PC-9 (cell line): Measurements from ENCODE around the gene DCN. TPM values are rescaled to one million over a fixed set of nuclear protein-coding genes. Genes with fewer than 3 reads are reported as not detected.

Experiments
- Bru-seq: library from RNA; stranded (reverse); fragments of 400-500 nt; gene quantifications from one replicate; lab custom pipeline; 2021; lab: Mats Ljungman, UMichigan
- BruChase-seq, 2 experiments: library from RNA; stranded (reverse); fragments of 400-500 nt; gene quantifications; one replicate each; lab custom pipeline; 2021; lab: Mats Ljungman, UMichigan
- BruUV-seq: library from RNA; stranded (reverse); fragments of 400-500 nt; replicated peaks from 2 replicates; lab custom pipeline; 2021; lab: Mats Ljungman, UMichigan
- CTCF ChIA-PET: fragments of 300-600 bp; sonication (Branson Sonifier 250); formaldehyde crosslinking; loops from one replicate; lab custom pipeline; 2022; ENCODE audit warnings: antibody characterized with exemption; lab: Charles Lee
- POLR2A ChIA-PET: fragments of 300-600 bp; sonication (Branson Sonifier 250); formaldehyde crosslinking; loops from one replicate; lab custom pipeline; 2022; ENCODE audit warnings: antibody characterized with exemption; ENCODE audit not compliant: unreplicated experiment; lab: Charles Lee
- DNase-seq, 2 experiments: peaks; one replicate each; pipeline versions ENCODE4 v3.0.0 to v3.0.0-alpha.2; 2015 to 2022; ENCODE audit warnings: mixed read lengths in 1 of 2
- H2AFZ ChIP-seq: fragments of 200-600 bp; sonication (generic); 2 replicates; pipeline ENCODE4 v1.8.1; 2017; ENCODE audit warnings: antibody characterized with exemption
- H3F3A ChIP-seq: fragments of 200-600 bp; sonication (generic); 2 replicates; pipeline ENCODE4 v1.8.1; 2017; ENCODE audit warnings: antibody characterized with exemption, mild to moderate bottlenecking, low read depth; ENCODE audit not compliant: insufficient read depth
- H3K27ac ChIP-seq: fragments of 200-600 bp; sonication (generic); 2 replicates; pipeline ENCODE4 v1.6.1; 2016; ENCODE audit warnings: mixed run types
- H3K27me3 ChIP-seq: fragments of 200-600 bp; sonication (generic); 2 replicates; pipeline ENCODE4 v1.6.1; 2016; ENCODE audit warnings: low read depth, mixed run types; ENCODE audit not compliant: insufficient read depth
- H3K36me3 ChIP-seq: fragments of 200-600 bp; sonication (generic); 2 replicates; pipeline ENCODE4 v1.6.1; 2016; ENCODE audit warnings: low read depth, mixed run types
- H3K4me1 ChIP-seq: fragments of 200-600 bp; sonication (generic); replicated peaks from 2 replicates; pipeline ENCODE4 v1.6.1; 2016; ENCODE audit warnings: mixed run types; ENCODE audit not compliant: insufficient read depth
- H3K4me2 ChIP-seq: fragments of 200-600 bp; sonication (generic); 2 replicates; pipeline ENCODE4 v1.6.1; 2017; ENCODE audit warnings: mixed run types
- H3K4me3 ChIP-seq: fragments of 200-600 bp; sonication (generic); 2 replicates; pipeline ENCODE4 v1.6.1; 2016; ENCODE audit warnings: mixed run types
- H3K79me2 ChIP-seq: fragments of 200-600 bp; sonication (generic); 2 replicates; pipeline ENCODE4 v1.6.1; 2017; ENCODE audit warnings: low read depth, mixed run types
- H3K9me2 ChIP-seq: fragments of 200-600 bp; sonication (generic); 2 replicates; pipeline ENCODE4 v1.8.1; 2017; ENCODE audit warnings: mild to moderate bottlenecking; ENCODE audit not compliant: insufficient read depth
- H3K9me3 ChIP-seq: fragments of 200-600 bp; sonication (generic); 2 replicates; pipeline ENCODE4 v1.8.1; 2016; ENCODE audit warnings: low read depth; ENCODE audit not compliant: insufficient read depth
- H4K20me1 ChIP-seq: fragments of 200-600 bp; sonication (generic); 2 replicates; pipeline ENCODE4 v1.8.1; 2017; ENCODE audit not compliant: insufficient read depth
- CTCF ChIP-seq: fragments of 200-600 bp; sonication (generic); conservative IDR thresholded peaks from 2 replicates; pipeline ENCODE4 v1.6.1; 2017; ENCODE audit warnings: mixed run types, antibody characterized with exemption, mild to moderate bottlenecking, moderate library complexity
- EZH2 ChIP-seq: fragments of 200-600 bp; sonication (generic); IDR thresholded peaks from 2 replicates; pipeline ENCODE4 v1.8.0; 2017; ENCODE audit warnings: antibody characterized with exemption, low read depth
- intact Hi-C: fragments of 100-400 bp; cut with micrococcal nuclease; formaldehyde crosslinking; loops from one replicate; pipeline ENCODE4 v1.10.0; 2022; ENCODE audit not compliant: unreplicated experiment
- long read RNA-seq: library from polyadenylated mRNA; stranded (forward); transcript quantifications from one replicate; pipeline ENCODE4 v2.0.0, GENCODE V29; 2022
- total RNA-seq: library from RNA; stranded (reverse); gene quantifications from 2 replicates; pipeline ENCODE4 v1.2.3, GENCODE V29; 2021

The DCN gene
- total RNA-seq (not detected in 2 replicates), Bru-seq, nascent RNA (percentile 2 among the genes with signal in this experiment), BruChase-seq, experiment 1, labeled RNA remaining after a 2-hour chase (not detected), BruChase-seq, experiment 2, labeled RNA remaining after a 6-hour chase (not detected)
- long read RNA-seq: 0 reads

- ChIA-PET CTCF (no interaction called here), POLR2A (no interaction called here)
- H3K27ac ChIP-seq: no peak within 1 kb of the TSS
- peak within 1 kb of the TSS; percentile 36; the same call in 1 of the 2 replicates for H2AFZ ChIP-seq
- intact Hi-C loops: no loop called here
- no peaks in the 10 kb centered on the region; the same call in 1 of the 2 replicates for H3K9me3 ChIP-seq
- H3K4me2 ChIP-seq: no peak within 1 kb of the TSS
- TF ChIP-seq CTCF (no peak), EZH2 (no peak)
- H3K4me3 ChIP-seq: no peak within 1 kb of the TSS
- H3K27me3 ChIP-seq: no peaks in the 10 kb centered on the region
- H3K79me2 ChIP-seq: no peaks in the 10 kb centered on the region
- H4K20me1 ChIP-seq: no peaks in the 10 kb centered on the region
- no TSS peak for BruUV-seq
- no peak for DNase-seq
- H3K36me3 ChIP-seq: no peaks in the 10 kb centered on the region
- H3K9me2 ChIP-seq: no peaks in the 10 kb centered on the region
- H3K4me1 ChIP-seq: no peaks in the 10 kb centered on the region
- no peaks in the 10 kb centered on the region for H3F3A ChIP-seq
These were observed at the start of gene DCN for GRCh38 chr12:91182636-91183455. Gene DCN (minus strand): TSS chr12:91182817. CDS start chr12:91178552, 4,265 bp downstream.

- no peaks in the 10 kb centered on the region for H3F3A ChIP-seq
- H3K27ac ChIP-seq: no peak overlapping the region
- no peaks in the 10 kb centered on the region for H4K20me1 ChIP-seq
- H3K9me2 ChIP-seq: no peaks in the 10 kb centered on the region
- no peaks in the 10 kb centered on the region for H3K27me3 ChIP-seq
- DNase-seq: no peak
- no peaks in the 10 kb centered on the region for H3K4me1 ChIP-seq
- H3K4me2 ChIP-seq: no peak overlapping the region
- no peak overlapping the region for H2AFZ ChIP-seq
- TF ChIP-seq CTCF: no peak
- TF ChIP-seq EZH2: no peak
- ChIA-PET POLR2A (no interaction called here), CTCF (no interaction called here)
- BruUV-seq: no TSS peak
- no peaks in the 10 kb centered on the region for H3K79me2 ChIP-seq
- no peaks in the 10 kb centered on the region for H3K9me3 ChIP-seq
- H3K4me3 ChIP-seq: no peak overlapping the region
- no peaks in the 10 kb centered on the region for H3K36me3 ChIP-seq
- intact Hi-C loops: no loop called here
These were observed 48.2 kb upstream of the DCN start for GRCh38 chr12:91230841-91231240.

GRCh38 chr12:91226951-91227350 is 44.3 kb upstream of the DCN start:
- Histone ChIP-seq H3K27me3 (no peaks in the 10 kb centered on the region), H3K36me3 (no peaks in the 10 kb centered on the region), H3K4me2 (no peak overlapping the region), H3F3A (no peaks in the 10 kb centered on the region), H3K79me2 (no peaks in the 10 kb centered on the region), H3K27ac (no peak overlapping the region), H3K9me3 (no peaks in the 10 kb centered on the region), H3K9me2 (no peaks in the 10 kb centered on the region), H3K4me3 (no peak overlapping the region), H4K20me1 (no peaks in the 10 kb centered on the region), H3K4me1 (no peaks in the 10 kb centered on the region), H2AFZ (no peak overlapping the region)
- no TSS peak for BruUV-seq
- ChIA-PET POLR2A (no interaction called here), CTCF (no interaction called here)
- intact Hi-C loops: no loop called here
- no peak for DNase-seq
- TF ChIP-seq EZH2: no peak
- no peak for TF ChIP-seq CTCF
